NCI-H1092 treated with DMSO at 0.1 percent for 48 hours (cell line): Measurements from ENCODE around the gene NEURL3.

Experiments used
- DNase-seq: peaks from one replicate; lab custom pipeline; 2025; lab: John Stamatoyannopoulos, UW

NEURL3 gene

GRCh38 chr2:96539215-96539920 lies 34.2 kb upstream of the NEURL3 start:
- DNase-seq: no peak

- DNase-seq: no peak
These were observed 33.5 kb upstream of the NEURL3 start for GRCh38 chr2:96538487-96539214.

DNA sequence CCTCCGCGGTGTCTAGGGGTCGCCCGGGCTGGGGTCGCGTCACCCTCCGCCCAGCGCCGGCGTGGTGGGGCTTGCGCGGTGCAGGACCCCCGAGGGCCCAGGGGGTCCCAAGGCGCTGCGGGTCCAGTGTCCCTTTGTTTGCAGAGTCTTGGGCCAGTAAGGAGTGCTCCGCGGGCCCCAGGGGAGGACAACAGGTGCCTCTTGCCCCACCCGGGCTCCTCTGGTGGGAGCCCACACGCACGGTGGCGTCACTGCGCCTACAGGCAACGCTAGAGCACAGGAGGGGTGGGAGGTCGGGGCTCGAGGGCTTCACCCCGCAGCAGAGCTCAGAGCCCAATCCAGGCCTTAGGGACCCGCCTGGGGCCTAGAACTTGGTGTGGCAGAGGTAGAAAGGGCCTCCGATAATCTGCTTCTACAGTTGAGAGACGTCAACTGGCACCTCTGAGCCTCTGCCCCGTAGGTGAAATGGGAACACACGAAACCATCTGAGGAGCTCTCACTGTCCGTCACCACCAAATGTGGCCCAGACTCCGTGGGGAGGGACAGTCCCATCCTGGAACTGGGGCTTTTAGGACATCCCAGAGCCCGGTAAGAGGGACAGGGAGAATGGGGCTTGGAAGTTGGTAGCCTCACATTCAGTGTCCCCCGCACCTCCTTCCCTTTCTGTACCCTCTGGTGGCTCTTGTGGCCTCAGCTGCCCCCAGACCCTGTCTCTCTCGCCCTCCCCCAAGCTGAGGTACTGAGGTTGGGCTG lies 32.8 kb upstream of the NEURL3 start:
- no peak for DNase-seq

GRCh38 chr2:96537066-96537733 lies 32.0 kb upstream of the NEURL3 start:
- DNase-seq: no peak

DNA sequence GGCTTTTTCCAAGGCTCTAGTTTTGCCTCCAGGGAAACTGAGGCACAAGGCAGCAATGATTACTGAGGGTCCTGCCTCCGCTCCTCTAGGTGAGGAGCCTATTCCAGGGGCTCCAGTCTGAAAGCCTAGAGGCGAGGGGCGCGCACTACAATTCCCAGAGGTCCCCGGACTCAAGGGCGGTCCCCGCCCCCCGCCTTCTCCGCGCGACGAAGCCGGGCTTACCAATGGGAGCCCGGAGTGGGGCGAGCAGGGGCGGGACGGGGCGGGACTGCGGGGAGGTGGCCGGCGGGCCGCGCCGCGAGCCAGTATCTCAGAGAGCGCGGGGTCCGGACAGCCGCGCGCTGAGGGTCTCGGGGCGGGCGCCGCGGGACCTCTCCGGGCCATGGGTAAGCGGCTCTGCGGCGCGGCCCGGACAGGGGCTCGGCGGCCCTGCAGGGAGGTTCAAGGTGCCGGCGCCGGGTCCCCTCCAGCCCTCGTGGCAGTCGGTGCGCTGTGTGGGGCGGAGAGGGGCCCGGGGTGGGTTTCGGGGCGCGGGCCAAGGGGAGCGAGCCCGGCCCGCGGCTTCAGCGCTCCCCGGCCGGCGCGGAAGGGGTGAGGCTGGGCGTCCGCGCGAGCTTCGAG lies 31.4 kb upstream of the NEURL3 start, which contains the start of gene ARID5A:
TSS of gene ARID5A (plus strand) at position 308 of the 621 bp plus-strand sequence. CDS start at position 383, 75 bp downstream.
- DNase-seq: peak; percentile 60

DNA sequence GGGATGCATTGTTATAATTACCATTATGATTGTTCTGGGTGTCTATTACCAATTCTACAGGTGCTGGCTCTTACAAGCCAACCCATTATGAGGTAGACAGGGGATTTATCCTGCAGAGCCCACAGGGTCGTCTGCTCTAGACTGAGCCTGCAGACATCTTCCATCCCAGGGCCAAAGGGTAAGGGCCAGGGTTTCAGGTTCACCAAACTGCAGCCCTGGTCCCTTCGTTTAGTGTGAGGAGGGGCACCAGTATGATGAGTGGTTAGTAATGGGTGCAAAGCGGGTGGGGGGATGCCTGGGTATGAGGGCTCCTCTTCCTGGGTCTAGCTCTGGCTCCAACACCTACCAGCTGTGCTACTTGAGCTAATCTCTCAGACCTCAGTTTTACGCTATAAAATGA lies 30.2 kb upstream of the NEURL3 start:
- DNase-seq: no peak

- no peak for DNase-seq
These were observed 29.6 kb upstream of the NEURL3 start for GRCh38 chr2:96534701-96535181.

GRCh38 chr2:96534141-96534540 lies 29.0 kb upstream of the NEURL3 start:
- no peak for DNase-seq

- DNase-seq: no peak
These were observed 28.3 kb upstream of the NEURL3 start for GRCh38 chr2:96533292-96534073.

DNA sequence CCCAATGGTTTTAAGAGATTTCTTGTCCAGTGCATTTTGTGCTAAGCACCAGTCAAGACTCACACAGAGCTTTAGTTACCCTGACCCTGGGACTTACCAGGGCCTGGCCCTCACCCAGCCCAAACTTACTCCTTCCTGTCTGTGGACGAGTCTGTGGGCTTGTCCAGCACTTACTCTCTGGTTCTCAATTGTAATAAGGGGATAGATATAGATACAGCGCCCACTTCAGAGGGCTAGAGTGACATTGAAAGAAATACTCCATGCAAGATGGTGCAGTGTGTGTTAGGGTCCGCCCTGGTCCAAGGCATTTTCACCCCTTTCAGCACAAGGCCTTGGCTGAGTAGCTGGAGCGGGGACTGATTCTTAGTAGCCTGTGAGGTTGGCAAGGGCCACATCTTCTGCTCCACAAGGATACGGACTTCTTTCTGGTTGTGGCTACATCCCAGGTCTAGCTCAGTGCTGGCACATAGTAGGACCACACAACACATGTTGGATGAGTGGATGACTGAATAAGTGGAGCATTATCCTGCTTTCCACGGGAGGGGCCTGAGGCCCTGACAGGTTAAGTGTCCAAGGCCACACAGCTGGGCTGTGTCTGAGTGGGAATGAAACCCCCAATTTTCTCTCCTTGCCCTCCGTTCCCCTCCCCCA lies 27.6 kb upstream of the NEURL3 start:
- DNase-seq: no peak

DNA sequence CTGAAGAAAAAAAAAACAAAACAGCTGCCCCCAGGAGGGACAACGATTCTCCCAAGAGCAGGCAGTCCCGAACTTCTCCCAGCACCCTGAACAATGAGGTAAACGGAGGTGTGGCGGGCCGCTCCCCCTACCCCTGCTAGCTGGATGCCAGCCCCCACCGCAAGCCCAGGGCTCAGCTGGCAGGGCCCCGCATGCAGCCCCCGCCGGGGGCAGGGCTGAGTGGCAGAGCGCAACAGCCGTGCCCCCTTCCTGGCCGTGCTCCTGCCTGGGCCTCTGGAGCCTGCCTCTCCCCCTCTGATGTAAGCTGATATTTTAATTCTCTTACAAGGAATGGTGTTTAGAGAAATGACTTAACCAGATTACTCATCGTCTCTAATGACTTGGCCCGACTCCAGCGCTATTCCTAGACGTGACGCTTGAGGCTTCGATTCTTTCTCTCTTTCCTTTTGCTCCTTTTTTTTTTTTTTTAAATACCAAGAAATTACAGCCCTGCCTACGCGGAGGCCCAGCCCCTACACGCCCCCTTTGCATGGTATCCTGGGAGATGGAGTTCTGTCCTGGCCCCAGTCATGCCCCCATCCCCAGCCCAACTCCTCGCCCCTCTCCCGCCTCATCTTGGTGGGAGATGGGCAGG lies 26.8 kb upstream of the NEURL3 start:
- no peak for DNase-seq

DNA sequence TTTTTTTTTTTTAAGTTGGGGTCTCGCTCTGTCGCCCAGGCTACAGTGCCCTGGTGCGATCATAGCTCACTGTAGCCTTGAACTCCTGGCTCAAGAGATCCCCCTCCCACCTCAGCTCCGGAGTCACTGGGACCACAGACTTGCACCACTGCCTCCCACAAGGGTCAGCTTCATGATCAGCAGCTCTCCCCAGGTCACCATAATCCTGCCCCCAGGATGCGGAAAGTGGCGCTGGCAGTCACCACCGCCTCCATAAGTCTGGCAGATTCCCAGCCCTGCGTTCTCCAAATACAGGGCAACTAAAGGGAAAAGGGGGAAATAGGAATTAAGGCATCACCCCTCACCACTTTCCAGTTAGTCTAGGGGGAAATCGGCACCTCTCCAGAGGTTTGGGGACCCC lies 26.2 kb upstream of the NEURL3 start:
- no peak for DNase-seq

- DNase-seq: no peak
These were observed 25.6 kb upstream of the NEURL3 start for GRCh38 chr2:96530474-96531357.

- no peak for DNase-seq
These were observed 24.9 kb upstream of the NEURL3 start for GRCh38 chr2:96530144-96530430.

- no peak for DNase-seq
These were observed 24.4 kb upstream of the NEURL3 start for GRCh38 chr2:96529376-96530143.

- DNase-seq: no peak
These were observed 23.7 kb upstream of the NEURL3 start for GRCh38 chr2:96528700-96529375.

DNA sequence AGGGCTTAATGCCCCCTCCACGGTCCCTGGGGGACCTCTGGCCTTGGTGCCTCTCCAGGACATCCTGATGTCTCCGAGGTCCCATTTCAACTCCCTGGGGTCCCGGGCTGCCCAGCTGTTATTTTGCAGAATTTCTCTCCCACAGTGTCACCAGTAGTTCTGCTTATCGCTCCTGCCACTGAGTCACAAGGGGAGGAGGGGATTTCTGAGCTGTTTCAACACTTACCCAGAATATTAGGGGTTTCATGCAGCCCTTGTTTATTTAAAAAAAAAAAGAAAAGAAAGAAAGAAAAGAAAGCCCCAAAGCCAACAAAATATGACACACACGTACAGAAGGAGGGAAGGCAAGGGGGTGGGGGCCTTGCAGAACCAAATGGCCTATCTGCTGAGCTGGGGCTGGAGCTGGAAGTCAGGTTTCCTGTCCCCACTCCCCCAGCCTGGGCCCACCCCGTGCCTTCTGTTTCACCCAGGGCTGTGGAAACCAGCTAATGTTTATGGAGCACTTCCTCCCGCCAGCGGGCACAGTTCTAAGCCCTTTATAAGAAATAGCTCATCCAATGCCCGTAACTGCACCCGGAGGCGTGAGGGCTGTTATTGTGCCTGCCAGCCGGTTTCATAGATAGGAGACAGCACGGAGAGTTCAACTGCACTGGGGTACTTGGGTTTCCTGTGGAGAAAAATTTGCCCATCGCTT lies 23.0 kb upstream of the NEURL3 start:
- DNase-seq: no peak
